Ureter (tissue), 1 donor: Measurements from ENCODE around the gene GSG1L. TPM values are rescaled to one million over a fixed set of nuclear protein-coding genes. Genes with fewer than 3 reads are reported as not detected.

Experiments used
- total RNA-seq: library from RNA; stranded (reverse); gene quantifications from one replicate; pipeline ENCODE4 v1.2.4, GENCODE V29; 2023
- donor health status: DM: yes; HTN: yes; CAD: no.

GSG1L gene
- total RNA-seq, 1 donor from 2014 or later, result 0.21 TPM

Other genes starting within 250 kb of the GSG1L start
- gene XPO6, start 148.3 kb upstream of the GSG1L start, total RNA-seq, result 145 TPM
- 0.49 TPM for gene SBK1, start 228.8 kb upstream of the GSG1L start, total RNA-seq